Right lobe of liver (tissue), 6 donors: ENCODE data around the gene FLNB. TPM values are rescaled to one million over a fixed set of nuclear protein-coding genes. Genes with fewer than 3 reads are reported as not detected.

Source experiments
- ATAC-seq, 4 donors: fragments of 200-7000 bp; cut with Tn5 transposase; one replicate each; pipeline ENCODE4 v1.9.1; 2020; ENCODE audit warnings: mild to moderate bottlenecking in 4 of 4, moderate library complexity in 4 of 4
- DNase-seq, 3 donors: peaks; one replicate each; pipeline ENCODE4 v3.0.0-alpha.2; 2020
- H3K27ac ChIP-seq, 3 donors: fragments of 200-600 bp; one replicate each; pipeline ENCODE4 v1.8.0; 2022
- H3K27me3 ChIP-seq, 2 donors: fragments of 200-600 bp; one replicate each; pipeline ENCODE4 v1.8.0; 2022
- H3K36me3 ChIP-seq, 4 donors: fragments of 200-600 bp; sonication (generic) in 1 of 4; one replicate each; pipeline versions ENCODE4 v1.5.1 to v1.8.0; 2017 to 2022; ENCODE audit warnings: control low read depth in 1 of 4
- H3K4me1 ChIP-seq, 4 donors: fragments of 200-600 bp; sonication (generic) in 1 of 4; one replicate each; pipeline versions ENCODE4 v1.5.1 to v1.8.0; 2017 to 2022; ENCODE audit warnings: control low read depth in 1 of 4
- H3K4me3 ChIP-seq, 3 donors: fragments of 200-600 bp; one replicate each; pipeline ENCODE4 v1.8.0; 2022
- H3K9me3 ChIP-seq, 4 donors: fragments of 200-600 bp; sonication (generic) in 1 of 4; one replicate each; pipeline versions ENCODE4 v1.5.1 to v1.8.0; 2017 to 2022; ENCODE audit warnings: control low read depth in 1 of 4
- CTCF ChIP-seq, 4 donors: fragments of 200-600 bp in 3 of 4; fragments of 450-650 bp in 1 of 4; IDR thresholded peaks; one replicate each; pipeline versions ENCODE4 v1.5.1 to v1.8.0; 2016 to 2022; ENCODE audit warnings: antibody characterized with exemption in 4 of 4, mild to moderate bottlenecking in 2 of 4
- POLR2A ChIP-seq: fragments of 450-650 bp; IDR thresholded peaks from one replicate; pipeline ENCODE4 v1.6.1; 2017; ENCODE audit warnings: antibody characterized with exemption, mild to moderate bottlenecking
- WGBS: methylation state at CpG from one replicate; pipeline ENCODE4 v1.1.6; 2018; ENCODE audit warnings: low coverage, low lambda C conversion rate; ENCODE audit not compliant: insufficient coverage; ENCODE audit errors: missing lambda C conversion rate; 5-methylcytosine and 5-hydroxymethylcytosine counted together
- intact Hi-C, 2 donors: fragments of 100-400 bp; cut with DNase I; formaldehyde crosslinking; loops; one replicate each; pipeline versions ENCODE4 v1.11.2 to v1.14.1; 2022
- total RNA-seq, 6 experiments: library from RNA; depleted of rRNA in 2 of 6; stranded (reverse); fragments of >200 nt in 2 of 6; fragmentation: NEBNext Ultra II Directional in 3 of 6; extraction: Animal tissue kit (Norgen Biotek cat#: 25700) in 3 of 6; gene quantifications; one replicate each; pipeline versions ENCODE4 v1.1.0 to v1.2.4, GENCODE V29; 2016 to 2023
- donor health status: DM: no; HTN: yes; CAD: no.
- donor health status: DM: no; HTN: no; CAD: no.
- donor health status: DM: no; HTN: no; CAD: no.
- donor health status: DM: no; HTN: yes; CAD: no.
- donor health status: DM: no; HTN: yes; CAD: no.

The FLNB gene
- total RNA-seq, 6 experiments from 2014 or later = 48.4 to 109 (median 97.8) TPM

GRCh38 chr3:58134468-58134867, 126.2 kb downstream of the FLNB start:
- Histone ChIP-seq H3K36me3 (peaks cover 14 to 69% (median 35%) of the 10 kb centered on the region in 4 donors), H3K27ac (peak overlapping the region in 1 of 3 donors; percentile 20), H3K27me3 (no peaks in the 10 kb centered on the region), H3K4me3 (no peak overlapping the region), H3K4me1 (peaks cover 0 to 11% (median 2%) of the 10 kb centered on the region in 4 donors), H3K9me3 (no peaks in the 10 kb centered on the region)
- intact Hi-C loops = no loop called here
- DNase-seq = peak in 2 of 3 donors; percentile 80 to 82
- WGBS = 58% methylated on average over 5 of the region's 5 CpGs
- peak; percentile 65 to 91 (median 80) for ATAC-seq
- TF ChIP-seq POLR2A = no peak
- no peak for TF ChIP-seq CTCF (IDR thresholded peaks at IDR 0.05)

GRCh38 chr3:58135712-58136543, 127.7 kb downstream of the FLNB start:
- DNase-seq = no peak
- ATAC-seq = no peak
- H3K36me3 ChIP-seq = peaks cover 14 to 72% (median 40%) of the 10 kb centered on the region in 4 donors
- WGBS = 96% methylated on average over 9 of the region's 14 CpGs
- no peak overlapping the region for H3K27ac ChIP-seq
- H3K4me1 ChIP-seq = peaks cover 0 to 11% (median 2%) of the 10 kb centered on the region in 4 donors
- no peaks in the 10 kb centered on the region for H3K27me3 ChIP-seq
- H3K4me3 ChIP-seq = no peak overlapping the region
- intact Hi-C loops = no loop called here
- no peaks in the 10 kb centered on the region for H3K9me3 ChIP-seq
- TF ChIP-seq POLR2A (no peak), CTCF (IDR thresholded peaks at IDR 0.05) (peak in 3 of 4 donors; percentile 21 to 34 (median 24))

- no peak for DNase-seq
- WGBS = 83% methylated on average over 1 of the region's 4 CpGs
Measured at GRCh38 chr3:58137306-58137705, 129.1 kb downstream of the FLNB start.

GRCh38 chr3:58141766-58142345, 133.6 kb downstream of the FLNB start:
- no peak overlapping the region for H3K27ac ChIP-seq
- no peak overlapping the region for H3K4me3 ChIP-seq
- peaks cover 0 to 19% (median 6%) of the 10 kb centered on the region in 4 donors for H3K4me1 ChIP-seq
- TF ChIP-seq POLR2A = no peak
- no peak for TF ChIP-seq CTCF (IDR thresholded peaks at IDR 0.05)
- peaks cover 7 to 59% (median 39%) of the 10 kb centered on the region in 4 donors for H3K36me3 ChIP-seq
- WGBS = 87% methylated on average over 11 of the region's 12 CpGs
- H3K9me3 ChIP-seq = no peaks in the 10 kb centered on the region
- ATAC-seq = no peak
- DNase-seq = no peak
- intact Hi-C loops = no loop called here
- no peaks in the 10 kb centered on the region for H3K27me3 ChIP-seq

More at GRCh38 chr3:58137306-58137705, 129.1 kb downstream of the FLNB start:
- ATAC-seq = no peak
- H3K27ac ChIP-seq = no peak overlapping the region
- H3K36me3 ChIP-seq = peaks cover 14 to 75% (median 46%) of the 10 kb centered on the region in 4 donors
- H3K4me1 ChIP-seq = peaks cover 0 to 11% (median 2%) of the 10 kb centered on the region in 4 donors
- no peaks in the 10 kb centered on the region for H3K27me3 ChIP-seq
- no peak overlapping the region for H3K4me3 ChIP-seq
- no peaks in the 10 kb centered on the region for H3K9me3 ChIP-seq
- intact Hi-C loops = no loop called here
- TF ChIP-seq POLR2A = no peak
- TF ChIP-seq CTCF (IDR thresholded peaks at IDR 0.05) = no peak
